K562 (cell line): ENCODE results near the gene MYL5. TPM values are rescaled to one million over a fixed set of nuclear protein-coding genes. Genes with fewer than 3 reads are reported as not detected.

ENCODE experiments used
- ATAC-seq: fragments of 200-7000 bp; cut with Tn5 transposase; 3 replicates; pipeline ENCODE4 v1.9.1; 2020; ENCODE audit warnings: moderate library complexity
- BruUV-seq: library from RNA; stranded (reverse); fragments of 400-500 nt; replicated peaks from 2 replicates; lab custom pipeline; 2021; lab: Mats Ljungman, UMichigan
- CTCF ChIA-PET: fragments of 300-600 bp; formaldehyde crosslinking; extraction: SDS; loops from one replicate; lab custom pipeline; 2021; ENCODE audit warnings: low intra/inter-chr PET ratio; lab: Yijun Ruan, JAX
- POLR2A ChIA-PET: fragments of 300-600, 350-650 bp; sonication (Branson Sonifier 250); formaldehyde crosslinking; extraction: SDS; loops from one replicate; lab custom pipeline; 2021; ENCODE audit warnings: antibody characterized with exemption, inconsistent platforms; lab: Yijun Ruan, JAX
- DNase-seq, 4 experiments: peaks; one replicate each; pipeline versions ENCODE4 v3.0.0 to v3.0.0-alpha.2; 2011 to 2018; ENCODE audit warnings: low spot score in 3 of 4, mixed read lengths in 3 of 4; ENCODE audit errors: extremely low read depth in 1 of 4
- FAIRE-seq: peaks from 2 replicates; lab custom pipeline; 2011; peaks lifted over from hg19 to GRCh38; lab: Jason Lieb, UNC
- H2AFZ ChIP-seq: 2 replicates; pipeline ENCODE4 v1.6.0; 2011; ENCODE audit warnings: low read depth, low read length, control low read depth, inconsistent platforms
- H3K27ac ChIP-seq: fragments of 200-600 bp; 3 replicates; pipeline ENCODE4 v1.8.0; 2011; ENCODE audit warnings: low read depth, mild to moderate bottlenecking, control low read depth, inconsistent platforms, low read length, moderate library complexity, mixed read lengths; ENCODE audit errors: extremely low read depth
- H3K27me3 ChIP-seq, 2 experiments: fragments of 300-600 bp in 1 of 2; 2 replicates in 1 of 2; 3 replicates in 1 of 2; pipeline versions ENCODE4 v1.6.0 to v1.8.0; 2011; ENCODE audit warnings: inconsistent platforms in 2 of 2, low read length in 2 of 2, mild to moderate bottlenecking in 1 of 2, mixed read lengths in 1 of 2, moderate library complexity in 1 of 2; ENCODE audit not compliant: control insufficient read depth in 2 of 2, insufficient read depth in 2 of 2
- H3K36me3 ChIP-seq: fragments of 300-600 bp; 3 replicates; pipeline ENCODE4 v1.8.0; 2011; ENCODE audit warnings: mild to moderate bottlenecking, low read length, inconsistent platforms; ENCODE audit not compliant: control insufficient read depth, insufficient read depth
- H3K4me1 ChIP-seq, 2 experiments: fragments of 200-600 bp in 1 of 2; replicated peaks in 1 of 2; 2 replicates in 1 of 2; 3 replicates in 1 of 2; pipeline versions ENCODE4 v1.5.1 to v1.8.0; 2011; ENCODE audit warnings: inconsistent platforms in 2 of 2, low read length in 2 of 2, mild to moderate bottlenecking in 1 of 2, mixed read lengths in 1 of 2, moderate library complexity in 1 of 2; ENCODE audit not compliant: control insufficient read depth in 2 of 2, insufficient read depth in 2 of 2
- H3K4me2 ChIP-seq: 2 replicates; pipeline ENCODE4 v1.6.1; 2011; ENCODE audit warnings: low read length, control low read depth, inconsistent platforms, mixed read lengths; ENCODE audit not compliant: insufficient read depth
- H3K4me3 ChIP-seq: fragments of 200-600 bp; sonication (generic), shearing (Covaris generic); 2 replicates; pipeline ENCODE4 v1.5.1; 2016; ENCODE audit warnings: control low read depth, inconsistent platforms
- H3K79me2 ChIP-seq: fragments of 200-600 bp; 3 replicates; pipeline ENCODE4 v1.8.0; 2011; ENCODE audit warnings: low read length, inconsistent platforms; ENCODE audit not compliant: control insufficient read depth, insufficient read depth
- H3K9ac ChIP-seq, 2 experiments: 2 replicates each; pipeline versions ENCODE4 v1.6.0 to v1.6.1; 2011; ENCODE audit warnings: low read depth in 2 of 2, low read length in 2 of 2, control low read depth in 1 of 2, inconsistent platforms in 1 of 2, mild to moderate bottlenecking in 1 of 2, mixed read lengths in 1 of 2; ENCODE audit not compliant: insufficient read depth in 1 of 2
- H3K9me1 ChIP-seq: one replicate; pipeline ENCODE4 v1.6.0; 2011; ENCODE audit warnings: inconsistent platforms, mild to moderate bottlenecking, low read length, moderate library complexity; ENCODE audit not compliant: control insufficient read depth, insufficient read depth
- H3K9me3 ChIP-seq: replicated peaks from 2 replicates; pipeline ENCODE4 v1.5.1; 2011; ENCODE audit warnings: low read depth, low read length, inconsistent platforms; ENCODE audit not compliant: control insufficient read depth, insufficient read depth
- H4K20me1 ChIP-seq: replicated peaks from 2 replicates; pipeline ENCODE4 v1.6.1; 2011; ENCODE audit warnings: low read length, inconsistent platforms, mixed read lengths; ENCODE audit not compliant: control insufficient read depth, insufficient read depth
- HMGXB4 ChIP-seq: sonication (generic); formaldehyde crosslinking; IDR thresholded peaks from 2 replicates; pipeline ENCODE4 v1.8.1; 2023; ENCODE audit warnings: mild to moderate bottlenecking, missing genetic modification reagents
- MLLT1 ChIP-seq, 2 experiments: fragments of 450-650 bp; IDR thresholded peaks; 2 replicates each; pipeline ENCODE4 v1.6.1; 2016
- NFE2L1 ChIP-seq: fragments of 450-650 bp; IDR thresholded peaks from 2 replicates; pipeline ENCODE4 v1.6.1; 2016; ENCODE audit warnings: missing genetic modification characterization, low read depth, mild to moderate bottlenecking, missing compliant biosample characterization, moderate library complexity, borderline replicate concordance
- SRF ChIP-seq, 2 experiments: fragments of 250-450, 450-650 bp in 1 of 2; sonication (Bioruptor Pico) in 1 of 2; sonication (generic) in 1 of 2; formaldehyde crosslinking; IDR thresholded peaks; 2 replicates each; pipeline versions ENCODE4 v1.5.0 to v1.5.1; 2020 to 2022; ENCODE audit warnings: mild to moderate bottlenecking in 1 of 2, missing genetic modification reagents in 1 of 2
- YY1 ChIP-seq, 3 experiments: IDR thresholded peaks; 2 replicates each; pipeline ENCODE4 v1.6.1; 2011; ENCODE audit warnings: low read length in 2 of 3, mild to moderate bottlenecking in 2 of 3, moderate library complexity in 2 of 3, borderline replicate concordance in 1 of 3, control low read depth in 1 of 3, low read depth in 1 of 3; ENCODE audit not compliant: insufficient read depth in 3 of 3, insufficient replicate concordance in 2 of 3, control insufficient read depth in 1 of 3, insufficient read length in 1 of 3; ENCODE audit errors: extremely low read depth in 1 of 3
- WGBS: fragments of 100-300 bp; shearing (Covaris generic); methylation state at CpG from one replicate; pipeline ENCODE4 v1.1.6; 2016; ENCODE audit warnings: low coverage, mixed read lengths; ENCODE audit not compliant: insufficient coverage; ENCODE audit errors: missing lambda C conversion rate; 5-methylcytosine and 5-hydroxymethylcytosine counted together
- in situ Hi-C: fragments of 300-500 bp; cut with MboI; formaldehyde crosslinking; loops from 4 replicates; pipeline ENCODE4 v1.15.0; 2018; ENCODE audit warnings: inconsistent platforms, mixed read lengths
- intact Hi-C: fragments of 100-400 bp; cut with micrococcal nuclease; formaldehyde crosslinking; loops from 2 replicates; pipeline ENCODE4 v1.14.2; 2022
- polyA plus RNA-seq, 8 experiments: library from polyadenylated mRNA; depleted of rRNA in 4 of 8; stranded (reverse) in 5 of 8; unstranded in 3 of 8; fragments of >200 nt; fragmentation: Nextera tagmentation in 2 of 8; fragmentation: Illumina TruSeq in 1 of 8; extraction: Ambion mirVana in 2 of 8; extraction: Trizol in 1 of 8; gene quantifications; 2 replicates each; pipeline versions ENCODE4 v1.2.1 to v1.2.3, GENCODE V29; 2011 to 2014; ENCODE audit warnings: inconsistent platforms in 1 of 8, missing spikeins in 1 of 8
- total RNA-seq, 7 experiments: library from RNA; depleted of rRNA in 6 of 7; stranded (reverse); fragments of >200 nt in 6 of 7; fragmentation: Illumina TruSeq in 2 of 7; extraction: Trizol in 2 of 7; gene quantifications; 2 replicates each; pipeline versions ENCODE4 v1.2.1 to v1.2.3, GENCODE V29; 2011 to 2021; ENCODE audit warnings: low replicate concordance in 1 of 7
- TF ChIP-seq, protein P1 (sequence below), 2 experiments: fragments of 200-800 bp in 1 of 2; sonication (Bioruptor generic) in 1 of 2; sonication (generic) in 1 of 2; formaldehyde crosslinking in 1 of 2; IDR thresholded peaks in 1 of 2; conservative IDR thresholded peaks in 1 of 2; 2 replicates each; pipeline versions ENCODE4 v1.5.0 to v1.6.1; 2016 to 2020; ENCODE audit warnings: missing compliant biosample characterization in 1 of 2, missing genetic modification characterization in 1 of 2, missing genetic modification reagents in 1 of 2
- TF ChIP-seq, protein P2 (sequence below): sonication (generic); formaldehyde crosslinking; IDR thresholded peaks from 2 replicates; pipeline ENCODE4 v1.9.0; 2022; ENCODE audit warnings: mild to moderate bottlenecking, missing genetic modification reagents
- TF ChIP-seq, protein P3 (sequence below): sonication (generic); formaldehyde crosslinking; IDR thresholded peaks from 2 replicates; pipeline ENCODE4 v1.8.1; 2022; ENCODE audit warnings: missing genetic modification reagents

Gene MYL5
- total and polyA plus RNA-seq, 9 of the 15 experiments (the other 6 are each of a cell fraction or from before 2014, with no cell fraction given) = 1.4 to 10.0 (median 4.1) TPM

GRCh38 chr4:675036-675882 lies 917 bp downstream of the MYL5 start:
- peak overlapping the region; percentile 97 for H3K4me3 ChIP-seq
- DNase-seq (no peak), FAIRE-seq (no peak), ATAC-seq (peak; percentile 30)
- H3K9me3 ChIP-seq = no peaks in the 10 kb centered on the region
- H3K9ac ChIP-seq = peak overlapping the region; percentile 95 to 96
- H3K79me2 ChIP-seq = peaks cover 22% of the 10 kb centered on the region
- H2AFZ ChIP-seq = peak overlapping the region; percentile 88
- in situ Hi-C loops (no loop called here), intact Hi-C loops (no loop called here)
- peaks cover 10 to 69% of the 10 kb centered on the region in 2 experiments for H3K4me1 ChIP-seq
- peak overlapping the region; percentile 89 for H3K4me2 ChIP-seq
- H3K27me3 ChIP-seq = no peaks in the 10 kb centered on the region
- ChIA-PET CTCF (no interaction called here), POLR2A (interaction anchor here (0.6 to 0.8 kb wide), 2 partner anchors 139 to 335 kb away, joined by 3 to 5 read pairs; no protein-coding TSS in a partner anchor)
- WGBS = 59% methylated on average over 20 of the region's 26 CpGs
- H3K9me1 ChIP-seq = no peaks in the 10 kb centered on the region
- H3K36me3 ChIP-seq = peaks cover 32% of the 10 kb centered on the region
- no TSS peak for BruUV-seq
- peak overlapping the region; percentile 91 for H3K27ac ChIP-seq
- peaks cover 5% of the 10 kb centered on the region; the same call in 1 of the 2 replicates for H4K20me1 ChIP-seq
- TF ChIP-seq SRF (CRISPR knock-in tag; IDR thresholded peaks at IDR 0.05) (no peak), MLLT1 (IDR thresholded peaks at IDR 0.05) (peak in 1 of 2 experiments; percentile 36; a peak in 1 of 4 replicates), NFE2L1 (tag) (no peak), HMGXB4 (CRISPR knock-in tag) (0 out of 2 replicates have a peak, but pooled peaks have one; percentile 3), YY1 (IDR thresholded peaks at IDR 0.05; ENCODE audit: borderline replicate concordance in 1 of 3, control insufficient read depth in 1 of 3, extremely low read depth in 1 of 3, insufficient read depth in 3 of 3, insufficient read length in 1 of 3, insufficient replicate concordance in 2 of 3, low read depth in 1 of 3, low read length in 2 of 3) (peak in 1 of 3 experiments; percentile 62)
- TF ChIP-seq, protein P1, sequence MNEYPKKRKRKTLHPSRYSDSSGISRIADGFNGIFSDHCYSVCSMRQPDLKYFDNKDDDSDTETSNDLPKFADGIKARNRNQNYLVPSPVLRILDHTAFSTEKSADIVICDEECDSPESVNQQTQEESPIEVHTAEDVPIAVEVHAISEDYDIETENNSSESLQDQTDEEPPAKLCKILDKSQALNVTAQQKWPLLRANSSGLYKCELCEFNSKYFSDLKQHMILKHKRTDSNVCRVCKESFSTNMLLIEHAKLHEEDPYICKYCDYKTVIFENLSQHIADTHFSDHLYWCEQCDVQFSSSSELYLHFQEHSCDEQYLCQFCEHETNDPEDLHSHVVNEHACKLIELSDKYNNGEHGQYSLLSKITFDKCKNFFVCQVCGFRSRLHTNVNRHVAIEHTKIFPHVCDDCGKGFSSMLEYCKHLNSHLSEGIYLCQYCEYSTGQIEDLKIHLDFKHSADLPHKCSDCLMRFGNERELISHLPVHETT (CRISPR knock-in tag; conservative IDR thresholded peaks at IDR 0.05 in 1 of 2, IDR thresholded peaks at IDR 0.05 in 1 of 2) = no peak
- TF ChIP-seq, protein P2, sequence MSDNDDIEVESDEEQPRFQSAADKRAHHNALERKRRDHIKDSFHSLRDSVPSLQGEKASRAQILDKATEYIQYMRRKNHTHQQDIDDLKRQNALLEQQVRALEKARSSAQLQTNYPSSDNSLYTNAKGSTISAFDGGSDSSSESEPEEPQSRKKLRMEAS = 0 out of 2 replicates have a peak, but pooled peaks have one; percentile 20
- TF ChIP-seq, protein P3, sequence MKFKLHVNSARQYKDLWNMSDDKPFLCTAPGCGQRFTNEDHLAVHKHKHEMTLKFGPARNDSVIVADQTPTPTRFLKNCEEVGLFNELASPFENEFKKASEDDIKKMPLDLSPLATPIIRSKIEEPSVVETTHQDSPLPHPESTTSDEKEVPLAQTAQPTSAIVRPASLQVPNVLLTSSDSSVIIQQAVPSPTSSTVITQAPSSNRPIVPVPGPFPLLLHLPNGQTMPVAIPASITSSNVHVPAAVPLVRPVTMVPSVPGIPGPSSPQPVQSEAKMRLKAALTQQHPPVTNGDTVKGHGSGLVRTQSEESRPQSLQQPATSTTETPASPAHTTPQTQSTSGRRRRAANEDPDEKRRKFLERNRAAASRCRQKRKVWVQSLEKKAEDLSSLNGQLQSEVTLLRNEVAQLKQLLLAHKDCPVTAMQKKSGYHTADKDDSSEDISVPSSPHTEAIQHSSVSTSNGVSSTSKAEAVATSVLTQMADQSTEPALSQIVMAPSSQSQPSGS (CRISPR knock-in tag) = no peak
